ENCODE data around the gene IGF2R.
"Not testable (repeated sequence)": the region's sequence is repeated elsewhere in the genome, so short reads cannot be mapped to it uniquely, and the experiment has no call there.

IGF2R gene

DNA sequence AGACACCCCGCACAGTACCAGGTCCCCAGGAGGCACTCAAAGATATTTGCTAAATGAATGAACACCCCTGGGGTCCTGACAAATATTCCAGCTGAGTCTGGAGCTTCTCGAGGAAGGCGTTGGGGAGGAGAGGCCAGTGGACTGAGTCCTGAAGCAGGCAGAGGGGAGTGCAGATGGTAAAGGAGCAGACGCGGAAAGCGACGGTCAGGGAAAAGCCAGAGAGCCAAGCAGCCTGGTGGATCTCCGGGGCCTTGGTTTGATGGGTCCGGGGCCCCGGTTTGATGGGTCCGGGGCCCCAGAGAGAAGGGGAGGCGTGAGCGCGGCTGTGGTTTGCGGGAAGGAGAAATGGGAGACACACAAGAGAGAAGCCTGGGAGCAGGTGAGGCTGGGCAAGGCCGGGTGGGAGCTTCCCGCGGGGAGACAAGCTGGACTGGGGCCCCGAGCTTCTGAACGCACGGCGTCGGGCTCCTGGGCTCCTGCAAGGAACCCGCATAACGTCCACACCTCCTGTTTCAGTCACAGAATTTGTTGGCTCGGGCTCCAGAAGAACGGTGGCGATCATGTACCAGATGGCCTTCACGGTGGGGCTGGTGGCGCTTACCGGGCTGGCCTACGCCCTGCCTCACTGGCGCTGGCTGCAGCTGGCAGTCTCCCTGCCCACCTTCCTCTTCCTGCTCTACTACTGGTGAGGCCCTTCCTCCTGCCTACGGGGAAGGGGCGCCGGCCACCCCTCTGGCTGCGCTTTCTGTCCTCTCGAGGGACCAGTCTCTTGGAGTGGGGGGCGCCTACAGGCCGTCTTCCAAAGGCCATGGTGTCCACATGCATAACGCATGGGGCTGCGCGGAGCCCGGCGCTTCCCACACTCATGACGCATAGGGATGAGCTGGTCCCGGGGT, 164.8 kb downstream of the IGF2R start:
- in situ Hi-C loops (cut with MboI; ENCODE audit: low sequenced_read_pairs), result no loop called here

DNA sequence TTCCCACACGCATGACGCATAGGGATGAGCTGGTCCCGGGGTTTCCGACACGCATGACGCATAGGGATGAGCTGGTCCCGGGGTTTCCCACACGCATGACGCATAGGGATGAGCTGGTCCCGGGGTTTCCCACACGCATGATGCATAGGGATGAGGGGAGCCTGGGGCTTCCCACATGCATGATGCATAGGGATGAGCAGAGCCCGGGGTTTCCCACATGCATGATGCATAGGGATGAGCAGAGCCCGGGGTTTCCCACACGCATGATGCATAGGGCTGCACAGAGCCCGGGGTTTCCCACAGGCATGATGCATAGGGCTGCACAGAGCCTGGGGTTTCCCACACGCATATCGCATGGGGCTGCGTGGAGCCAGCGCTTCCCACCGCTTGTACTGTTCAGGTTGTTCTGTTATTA, 165.5 kb downstream of the IGF2R start:
- in situ Hi-C loops (cut with MboI; ENCODE audit: low sequenced_read_pairs), result not testable (repeated sequence)

DNA sequence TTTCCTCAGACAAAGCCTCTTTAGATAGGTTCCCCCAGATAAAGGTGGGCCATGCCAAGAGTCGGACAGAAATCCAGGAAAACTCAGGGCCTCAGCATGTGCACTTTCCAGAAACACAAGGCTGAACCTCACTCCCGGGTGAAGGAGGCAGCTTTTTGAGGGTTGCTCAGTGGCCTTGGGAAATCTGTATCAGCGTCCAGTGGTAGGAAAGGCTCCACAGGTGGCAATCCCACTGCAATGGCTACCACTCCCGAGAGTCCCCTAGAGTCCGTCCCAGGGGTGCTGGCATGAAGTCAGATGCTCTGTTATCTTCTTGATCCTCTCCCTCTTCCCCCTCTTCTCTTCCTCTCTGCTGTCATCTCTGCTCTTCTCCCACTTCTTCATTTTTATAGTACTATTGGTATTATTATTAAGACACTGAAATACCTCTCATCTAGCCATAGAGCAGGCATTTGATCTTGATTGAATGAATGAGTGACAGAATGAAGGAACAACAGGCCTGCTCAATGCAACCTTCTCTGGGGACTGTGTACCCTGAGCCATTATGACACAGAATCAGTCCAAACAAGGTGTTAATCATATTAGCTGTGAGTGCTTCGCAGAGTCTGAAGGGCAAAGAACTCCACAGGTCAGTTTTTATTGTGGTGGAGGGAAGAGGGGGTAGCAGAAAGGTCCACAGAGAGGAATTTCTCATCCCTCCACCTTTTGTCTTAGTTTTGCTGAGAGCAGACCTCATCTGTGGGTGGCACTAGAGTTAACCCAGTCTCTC, 166.1 kb downstream of the IGF2R start:
- in situ Hi-C loops (cut with MboI; ENCODE audit: low sequenced_read_pairs), result no loop called here

DNA sequence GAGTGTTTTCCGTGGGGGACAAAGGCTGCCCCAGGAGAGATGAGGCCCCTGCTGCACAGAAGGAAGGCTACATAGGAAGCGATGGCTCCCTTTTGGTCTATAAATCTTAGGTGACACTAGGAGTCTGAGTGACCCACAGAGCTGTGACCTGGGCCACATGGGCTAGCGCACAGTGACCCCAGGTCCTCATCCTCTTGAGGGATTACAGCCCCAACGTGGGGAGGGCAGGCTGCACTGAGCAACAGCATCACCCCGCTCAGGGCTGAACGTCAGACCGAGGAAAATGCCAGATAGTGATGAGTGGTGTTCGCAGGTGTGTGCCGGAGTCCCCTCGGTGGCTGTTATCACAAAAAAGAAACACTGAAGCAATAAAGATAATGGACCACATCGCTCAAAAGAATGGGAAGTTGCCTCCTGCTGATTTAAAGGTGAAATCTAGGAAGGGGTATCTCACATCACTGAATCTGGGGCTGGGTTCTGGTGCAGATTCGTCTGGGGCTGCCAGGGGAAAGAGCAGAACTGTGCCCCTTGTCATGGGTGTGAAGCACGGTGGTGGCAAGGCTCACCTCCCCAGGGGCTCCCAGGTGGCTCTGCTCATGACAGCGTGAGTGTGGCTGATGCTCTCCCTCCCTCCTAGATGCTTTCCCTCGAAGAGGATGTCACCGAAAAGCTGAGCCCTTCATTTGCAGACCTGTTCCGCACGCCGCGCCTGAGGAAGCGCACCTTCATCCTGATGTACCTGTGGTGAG, 167.2 kb downstream of the IGF2R start:
- in situ Hi-C loops (cut with MboI; ENCODE audit: low sequenced_read_pairs), result no loop called here

DNA sequence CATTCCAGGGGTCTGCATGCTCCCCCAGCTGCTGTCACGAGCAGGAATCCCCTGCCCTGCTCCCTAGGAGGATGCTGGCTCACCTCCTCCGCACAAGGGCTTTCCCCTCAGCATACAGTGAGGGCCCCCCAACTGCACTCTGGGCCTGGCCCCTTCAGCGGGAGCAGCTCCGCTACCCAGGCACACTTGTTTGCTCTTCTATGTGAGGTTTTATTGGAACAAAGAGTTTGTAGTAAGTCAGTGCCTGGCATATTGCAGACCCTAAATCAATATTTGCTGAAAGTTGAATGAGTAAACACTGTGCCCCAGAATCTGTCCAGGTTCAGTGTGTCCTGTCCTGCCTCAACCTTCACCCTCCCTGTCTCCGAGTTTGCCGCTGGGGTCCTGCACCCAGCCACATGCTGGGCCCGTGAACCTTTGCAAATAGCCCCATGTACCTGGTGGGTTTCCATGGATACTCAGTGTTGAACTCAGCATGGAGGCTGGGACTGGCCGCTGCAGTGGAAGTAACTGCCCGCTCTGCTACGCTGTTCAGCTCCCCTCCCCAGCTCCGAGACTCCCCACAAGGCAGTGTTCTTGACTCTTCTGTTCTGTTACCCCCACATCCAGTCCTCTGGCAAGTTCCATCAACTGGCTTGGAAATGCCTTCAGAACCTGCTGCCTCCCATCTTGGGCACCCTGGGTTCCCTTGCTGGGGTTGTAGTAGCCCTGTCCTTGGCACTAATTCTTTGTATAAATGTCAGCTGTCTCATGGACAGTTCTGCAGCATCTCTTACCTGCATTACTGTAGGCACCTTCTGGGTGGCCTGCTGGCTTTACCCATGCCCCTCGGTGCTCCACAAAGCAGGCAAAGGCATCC, 168.5 kb downstream of the IGF2R start:
- in situ Hi-C loops (cut with MboI; ENCODE audit: low sequenced_read_pairs), result no loop called here

DNA sequence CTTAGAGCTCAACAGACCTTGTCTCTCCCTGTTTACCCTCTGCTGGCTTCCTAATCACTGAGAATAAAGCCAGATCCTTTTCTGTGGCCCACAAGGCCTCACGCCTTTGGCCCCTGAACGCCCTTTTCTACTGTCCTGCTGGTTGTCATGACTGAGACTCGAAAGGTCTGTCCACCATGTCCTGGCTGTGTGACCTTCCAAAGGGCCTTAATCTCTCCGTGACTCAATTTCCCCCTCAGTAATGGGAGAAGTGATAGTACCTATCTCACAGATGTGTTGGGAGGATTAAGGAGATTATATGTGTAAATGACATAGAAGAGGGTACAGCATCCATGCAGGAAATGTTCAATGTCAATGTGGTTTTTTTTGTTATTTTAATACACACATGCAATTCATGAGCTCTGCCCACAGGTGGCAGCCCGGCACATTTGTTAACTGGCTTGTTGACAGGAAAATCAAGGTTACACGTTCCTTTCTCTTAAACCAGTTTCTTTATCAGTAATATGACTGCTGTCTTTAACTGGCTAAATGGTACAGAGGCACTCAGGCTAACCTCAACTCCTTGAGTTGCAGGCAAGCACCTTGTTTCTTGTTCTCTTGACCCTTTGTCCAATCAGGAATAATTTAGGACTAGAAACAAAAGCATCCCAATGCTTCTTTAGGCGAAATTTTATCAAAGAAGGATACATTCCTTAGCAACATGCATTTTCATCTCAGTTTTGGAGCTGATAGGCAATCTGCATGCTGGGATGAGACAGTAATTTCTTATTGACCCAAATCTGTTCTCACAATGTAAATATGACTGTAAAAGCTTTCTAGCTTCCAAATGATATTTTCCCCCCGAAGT, 169.3 kb downstream of the IGF2R start:
- in situ Hi-C loops (cut with MboI; ENCODE audit: low sequenced_read_pairs), result no loop called here

DNA sequence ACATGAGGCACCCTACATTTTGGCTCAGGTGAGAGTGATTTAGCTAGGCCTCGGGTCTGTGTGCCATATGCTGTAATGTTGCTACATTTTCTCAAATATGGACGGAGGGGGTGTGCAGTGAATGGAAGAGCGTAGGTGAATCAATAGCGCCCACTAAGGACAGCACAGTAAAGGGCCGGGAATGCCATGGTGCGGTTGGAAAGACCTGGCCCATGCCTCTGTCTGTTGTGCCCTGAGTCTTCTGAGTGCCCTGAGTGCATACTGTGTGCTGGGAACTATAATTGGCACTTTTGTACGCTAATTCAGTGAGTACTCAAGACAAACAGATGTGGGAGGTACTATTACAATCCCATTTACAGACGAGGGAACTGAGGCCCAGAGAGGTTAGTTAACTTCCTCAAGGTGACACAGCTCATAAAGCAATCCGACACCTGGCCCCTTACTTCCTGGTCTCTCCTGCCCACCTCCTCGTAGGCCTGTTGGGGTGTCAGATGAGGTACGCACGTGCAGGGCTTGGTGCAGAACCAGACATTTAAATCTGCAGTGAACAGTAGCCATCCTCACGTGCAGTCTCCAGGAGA, 170.0 kb downstream of the IGF2R start:
- in situ Hi-C loops (cut with MboI; ENCODE audit: low sequenced_read_pairs), result no loop called here

DNA sequence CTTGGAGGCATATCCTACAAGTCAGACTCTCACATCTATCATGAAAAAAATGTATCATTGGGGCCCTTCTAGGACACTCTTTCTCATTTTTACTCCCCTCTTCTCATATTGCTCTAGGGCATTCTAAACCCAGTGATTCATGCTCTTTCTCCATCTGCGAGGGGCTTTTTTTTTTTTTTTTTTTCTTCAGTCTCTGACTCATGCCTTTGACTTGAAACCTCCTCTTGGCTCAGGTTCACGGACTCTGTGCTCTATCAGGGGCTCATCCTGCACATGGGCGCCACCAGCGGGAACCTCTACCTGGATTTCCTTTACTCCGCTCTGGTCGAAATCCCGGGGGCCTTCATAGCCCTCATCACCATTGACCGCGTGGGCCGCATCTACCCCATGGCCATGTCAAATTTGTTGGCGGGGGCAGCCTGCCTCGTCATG, 170.6 kb downstream of the IGF2R start:
- in situ Hi-C loops (cut with MboI; ENCODE audit: low sequenced_read_pairs), result no loop called here

DNA sequence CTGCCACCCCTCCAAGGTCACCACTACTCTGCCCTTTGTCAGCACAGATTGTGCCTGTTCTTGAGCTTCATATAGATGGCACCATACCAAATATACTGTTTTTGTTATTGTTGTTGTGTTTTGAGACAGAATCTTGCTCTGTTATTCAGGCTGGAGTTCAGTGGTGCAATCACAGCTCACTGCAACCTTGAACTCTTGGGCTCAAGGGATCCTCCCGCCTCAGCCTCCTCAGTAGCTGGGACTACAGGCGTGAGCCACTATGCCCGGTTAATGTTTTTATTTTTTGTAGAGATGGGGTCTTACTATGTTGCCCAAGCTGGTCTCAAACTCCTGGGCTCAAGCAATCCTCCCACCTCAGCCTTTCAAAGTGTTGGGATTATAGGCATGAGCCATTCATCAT, 171.6 kb downstream of the IGF2R start:
- in situ Hi-C loops (cut with MboI; ENCODE audit: low sequenced_read_pairs), result not testable (repeated sequence)

DNA sequence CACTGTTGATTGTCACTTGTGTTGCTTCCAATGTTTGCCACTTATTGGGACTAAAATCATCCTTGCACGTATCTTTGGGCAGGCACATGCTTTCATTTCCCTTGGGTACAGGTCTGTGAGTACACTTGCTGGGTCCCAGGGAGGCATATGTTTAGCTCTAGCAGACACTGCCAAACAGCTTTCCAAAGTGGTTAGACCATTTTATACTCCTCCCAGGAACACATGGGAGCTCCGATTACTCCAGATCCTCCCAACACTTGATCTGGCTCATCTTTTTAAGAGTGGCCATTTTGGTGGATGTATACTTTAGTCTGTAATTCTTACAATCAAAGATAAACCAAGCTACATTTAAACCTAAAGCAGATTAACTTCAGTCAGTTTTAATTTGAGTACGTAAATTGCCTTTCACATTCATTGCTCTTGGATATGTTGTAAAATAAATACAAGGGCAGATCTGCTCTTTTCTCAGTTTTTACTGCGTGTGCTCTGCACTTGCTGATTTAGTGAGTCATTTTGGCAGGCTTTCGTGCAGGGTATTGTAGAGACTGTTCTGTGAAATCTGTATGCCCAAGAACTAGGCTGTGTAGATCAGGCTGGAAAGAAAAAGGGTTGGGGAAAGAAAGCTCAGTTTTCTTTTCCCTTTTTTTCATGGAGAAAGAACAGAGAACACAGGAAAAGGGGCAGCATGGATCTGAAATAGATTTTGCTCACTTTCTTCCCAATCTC, 172.3 kb downstream of the IGF2R start:
- in situ Hi-C loops (cut with MboI; ENCODE audit: low sequenced_read_pairs), result no loop called here

DNA sequence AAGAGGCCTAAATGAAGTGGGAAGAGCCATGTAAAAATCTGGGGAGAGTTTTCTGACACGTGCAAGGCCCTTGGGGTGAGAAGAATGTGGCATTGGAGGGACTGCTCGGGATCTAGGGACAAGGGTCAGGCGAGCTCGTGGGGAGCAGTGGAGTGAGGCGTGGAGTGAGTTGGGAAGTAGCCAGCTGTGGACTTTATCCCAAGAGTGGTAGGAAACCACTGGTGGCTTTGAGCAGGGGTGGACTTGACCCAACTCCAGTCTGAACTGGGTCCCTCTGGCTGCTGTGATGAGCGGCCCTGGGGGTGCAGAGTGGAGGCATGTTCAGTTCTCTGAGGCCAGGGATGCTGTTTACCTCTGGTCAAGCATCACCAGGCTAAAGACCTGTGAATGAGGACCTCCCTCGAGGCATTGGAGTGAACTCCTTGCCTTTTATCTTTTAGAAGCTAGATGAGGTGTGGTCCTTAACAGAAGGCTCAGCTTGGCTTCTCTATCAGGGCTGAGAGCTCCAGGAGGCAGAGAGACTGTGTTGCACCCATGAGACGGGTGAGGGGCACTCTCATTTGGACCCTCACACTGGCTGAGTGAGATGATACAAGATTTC, 173.3 kb downstream of the IGF2R start:
- in situ Hi-C loops (cut with MboI; ENCODE audit: low sequenced_read_pairs), result no loop called here

DNA sequence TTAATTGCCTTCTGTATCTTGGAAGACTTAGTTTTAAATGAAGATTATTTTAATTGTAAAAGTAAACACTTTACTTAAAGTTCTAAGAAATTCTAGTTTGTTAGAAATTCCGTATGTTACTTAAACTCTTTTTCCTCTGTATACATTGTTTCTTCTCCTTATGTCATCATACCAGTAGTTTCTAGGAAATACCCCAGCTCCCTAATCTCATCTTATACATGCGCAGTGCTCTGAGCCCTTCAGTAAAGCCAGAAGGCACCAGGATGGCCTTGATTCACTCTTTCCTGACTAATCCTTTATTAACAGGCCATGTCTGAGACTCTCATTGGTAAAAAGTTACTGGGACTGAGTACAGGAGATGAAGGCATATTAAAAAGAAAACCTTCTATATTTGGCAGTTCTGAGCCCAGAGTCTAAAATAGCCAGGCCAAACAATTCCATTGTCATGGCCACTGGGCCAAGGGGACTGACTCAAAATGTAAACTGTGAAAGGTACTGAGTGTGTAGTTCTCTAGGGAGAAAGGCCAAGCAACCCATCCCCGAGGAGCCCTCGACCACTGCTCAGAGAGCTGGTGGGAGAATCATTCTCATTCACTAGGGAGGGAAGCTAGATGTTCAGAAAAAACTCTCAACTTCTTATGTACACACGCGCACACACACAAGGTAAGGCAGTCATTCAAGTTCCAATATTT, 177.7 kb downstream of the IGF2R start:
- in situ Hi-C loops (cut with MboI; ENCODE audit: low sequenced_read_pairs), result no loop called here

DNA sequence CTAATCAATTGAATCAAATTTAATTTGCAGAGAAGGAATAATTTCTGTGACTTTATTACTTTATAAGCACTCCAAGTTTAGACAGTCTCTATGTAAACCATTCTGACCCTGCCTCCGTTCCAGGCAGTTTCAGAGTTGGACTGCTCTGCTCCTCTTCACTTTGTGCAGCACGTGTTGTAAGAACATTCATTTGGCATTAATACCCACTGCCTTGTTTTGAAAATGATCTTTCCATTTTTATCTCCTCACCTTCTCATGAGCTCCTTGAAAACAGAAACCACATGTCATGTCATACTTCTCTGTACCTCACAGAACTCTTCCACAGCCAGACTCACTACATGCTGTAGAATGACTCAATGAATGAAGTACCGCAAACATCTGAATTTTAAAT, 178.3 kb downstream of the IGF2R start:
- in situ Hi-C loops (cut with MboI; ENCODE audit: low sequenced_read_pairs), result no loop called here

DNA sequence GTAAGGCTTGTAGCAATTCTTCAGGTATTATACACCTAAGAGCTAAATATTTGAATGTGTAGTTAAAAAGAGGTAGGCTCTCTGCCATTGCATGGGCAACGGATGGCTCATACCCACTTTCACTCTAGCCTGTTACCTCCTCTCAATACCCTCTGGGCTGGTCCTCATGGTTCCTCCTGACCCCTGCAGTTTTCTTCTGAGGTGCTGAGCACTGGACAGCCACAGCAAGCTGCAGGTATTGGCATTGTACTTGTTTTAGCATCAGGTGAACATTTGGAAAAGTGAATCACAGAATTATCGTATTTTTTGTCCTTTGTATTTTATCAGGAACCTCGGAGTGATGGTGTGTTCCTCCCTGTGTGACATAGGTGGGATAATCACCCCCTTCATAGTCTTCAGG, 185.6 kb downstream of the IGF2R start:
- in situ Hi-C loops (cut with MboI; ENCODE audit: low sequenced_read_pairs), result no loop called here

DNA sequence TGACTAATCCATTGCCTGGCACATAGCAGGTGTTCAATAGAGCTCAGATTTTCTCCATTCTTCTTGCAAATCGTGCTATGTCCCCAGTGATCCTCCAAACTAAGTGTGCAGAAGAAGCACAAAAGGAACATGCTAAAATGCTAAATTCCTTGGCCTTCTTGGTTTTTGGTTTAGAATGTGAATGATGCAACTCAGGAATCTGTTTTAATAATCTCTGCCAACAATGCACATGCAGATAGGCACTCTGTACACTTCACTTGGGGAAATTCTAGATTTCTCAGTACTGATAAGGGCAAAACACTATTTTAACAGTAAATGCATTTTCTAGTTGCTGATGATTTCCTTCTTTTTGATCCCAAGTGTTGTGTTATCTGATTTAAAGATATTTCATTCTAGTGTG, 188.0 kb downstream of the IGF2R start:
- in situ Hi-C loops (cut with MboI; ENCODE audit: low sequenced_read_pairs), result no loop called here

DNA sequence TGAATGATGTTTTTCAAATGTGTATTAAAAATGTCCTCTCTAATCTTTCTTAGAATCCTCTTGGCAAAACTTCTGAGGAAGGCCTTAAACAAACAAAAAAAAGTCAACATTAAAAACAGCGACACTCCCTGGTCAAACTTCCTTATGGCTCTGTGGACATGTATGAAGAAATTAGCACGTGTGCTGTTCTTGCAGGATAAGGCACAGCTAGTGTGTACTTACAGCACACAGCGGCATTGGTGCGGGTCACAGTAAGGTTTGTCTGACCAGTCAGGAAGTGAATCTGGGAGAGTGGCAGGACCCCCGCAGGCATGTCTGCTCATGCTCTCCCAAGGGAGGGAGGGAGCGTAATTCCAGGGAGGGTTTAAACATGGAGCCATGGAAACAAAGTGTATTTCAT, 191.6 kb downstream of the IGF2R start:
- in situ Hi-C loops (cut with MboI; ENCODE audit: low sequenced_read_pairs), result no loop called here
